Measurements from ENCODE around the gene GUCD1. TPM values are rescaled to one million over a fixed set of nuclear protein-coding genes. Genes with fewer than 3 reads are reported as not detected.

GUCD1 gene
- total and polyA plus RNA-seq, 9 of the 15 experiments (the other 6 are each of a cell fraction or from before 2014, with no cell fraction given), result 31.5 to 67.8 (median 50.3) TPM

DNA sequence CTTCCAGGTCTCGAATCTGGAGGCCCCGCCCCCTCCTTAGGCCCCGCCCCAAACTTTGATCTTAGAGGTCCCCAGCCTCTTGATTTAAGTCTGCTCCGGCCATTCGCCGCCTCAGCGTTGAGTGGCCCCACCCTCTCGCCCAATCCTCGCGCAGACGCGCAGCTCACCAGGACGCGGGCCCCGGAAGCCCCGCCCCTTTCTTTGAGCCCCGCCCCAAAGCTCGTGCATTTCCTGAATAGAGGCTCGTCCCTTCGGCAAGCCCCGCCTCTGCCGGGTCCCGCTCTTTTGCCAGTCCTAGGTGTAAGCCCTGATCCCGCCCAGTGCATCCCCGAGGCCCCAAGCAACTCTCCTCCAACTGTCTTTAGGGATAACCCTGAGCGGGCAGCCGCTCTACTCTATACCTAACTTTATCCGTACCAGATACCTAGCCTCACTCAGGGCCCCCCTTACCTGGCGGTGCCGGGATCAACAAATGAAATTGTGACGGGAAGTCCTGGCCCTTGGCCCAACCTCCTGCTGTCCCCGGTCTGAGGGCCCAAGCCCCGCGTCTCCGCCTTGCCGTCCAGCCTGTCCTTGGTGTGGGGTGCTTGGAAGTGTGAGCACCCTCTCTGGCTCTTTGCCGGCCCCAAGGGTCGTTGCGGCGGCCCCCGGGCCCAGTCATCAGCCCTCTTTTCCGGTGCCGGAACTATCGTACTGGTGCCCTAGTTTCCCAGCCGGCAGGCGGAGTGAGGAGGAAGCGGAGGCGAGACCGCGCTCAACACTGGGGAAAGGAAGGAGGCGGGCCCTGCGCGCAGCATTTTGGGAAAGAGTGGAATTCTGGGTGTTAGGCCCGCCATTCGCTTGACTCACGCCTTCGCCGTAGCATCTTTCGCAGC lies 464 bp upstream of the GUCD1 start, which contains the start of gene SNRPD3 (continued):
- TF ChIP-seq, protein P1, sequence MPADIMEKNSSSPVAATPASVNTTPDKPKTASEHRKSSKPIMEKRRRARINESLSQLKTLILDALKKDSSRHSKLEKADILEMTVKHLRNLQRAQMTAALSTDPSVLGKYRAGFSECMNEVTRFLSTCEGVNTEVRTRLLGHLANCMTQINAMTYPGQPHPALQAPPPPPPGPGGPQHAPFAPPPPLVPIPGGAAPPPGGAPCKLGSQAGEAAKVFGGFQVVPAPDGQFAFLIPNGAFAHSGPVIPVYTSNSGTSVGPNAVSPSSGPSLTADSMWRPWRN (IDR thresholded peaks at IDR 0.05; ENCODE audit: low read depth), result no peak
- TF ChIP-seq ZNF445 (CRISPR knock-in tag; IDR thresholded peaks at IDR 0.05; ENCODE audit: low read depth), result no peak
- TF ChIP-seq ZNF436 (CRISPR knock-in tag; IDR thresholded peaks at IDR 0.05), result no peak
- no peak for TF ChIP-seq TCF3 (CRISPR knock-in tag; IDR thresholded peaks at IDR 0.05)
- TF ChIP-seq, protein P2, sequence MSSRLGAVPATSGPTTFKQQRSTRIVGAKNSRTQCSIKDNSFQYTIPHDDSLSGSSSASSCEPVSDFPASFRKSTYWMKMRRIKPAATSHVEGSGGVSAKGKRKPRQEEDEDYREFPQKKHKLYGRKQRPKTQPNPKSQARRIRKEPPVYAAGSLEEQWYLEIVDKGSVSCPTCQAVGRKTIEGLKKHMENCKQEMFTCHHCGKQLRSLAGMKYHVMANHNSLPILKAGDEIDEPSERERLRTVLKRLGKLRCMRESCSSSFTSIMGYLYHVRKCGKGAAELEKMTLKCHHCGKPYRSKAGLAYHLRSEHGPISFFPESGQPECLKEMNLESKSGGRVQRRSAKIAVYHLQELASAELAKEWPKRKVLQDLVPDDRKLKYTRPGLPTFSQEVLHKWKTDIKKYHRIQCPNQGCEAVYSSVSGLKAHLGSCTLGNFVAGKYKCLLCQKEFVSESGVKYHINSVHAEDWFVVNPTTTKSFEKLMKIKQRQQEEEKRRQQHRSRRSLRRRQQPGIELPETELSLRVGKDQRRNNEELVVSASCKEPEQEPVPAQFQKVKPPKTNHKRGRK (tag; IDR thresholded peaks at IDR 0.05), result no peak
- no peak for TF ChIP-seq ZNF282 (CRISPR knock-in tag; IDR thresholded peaks at IDR 0.05)
- TF ChIP-seq, protein P3, sequence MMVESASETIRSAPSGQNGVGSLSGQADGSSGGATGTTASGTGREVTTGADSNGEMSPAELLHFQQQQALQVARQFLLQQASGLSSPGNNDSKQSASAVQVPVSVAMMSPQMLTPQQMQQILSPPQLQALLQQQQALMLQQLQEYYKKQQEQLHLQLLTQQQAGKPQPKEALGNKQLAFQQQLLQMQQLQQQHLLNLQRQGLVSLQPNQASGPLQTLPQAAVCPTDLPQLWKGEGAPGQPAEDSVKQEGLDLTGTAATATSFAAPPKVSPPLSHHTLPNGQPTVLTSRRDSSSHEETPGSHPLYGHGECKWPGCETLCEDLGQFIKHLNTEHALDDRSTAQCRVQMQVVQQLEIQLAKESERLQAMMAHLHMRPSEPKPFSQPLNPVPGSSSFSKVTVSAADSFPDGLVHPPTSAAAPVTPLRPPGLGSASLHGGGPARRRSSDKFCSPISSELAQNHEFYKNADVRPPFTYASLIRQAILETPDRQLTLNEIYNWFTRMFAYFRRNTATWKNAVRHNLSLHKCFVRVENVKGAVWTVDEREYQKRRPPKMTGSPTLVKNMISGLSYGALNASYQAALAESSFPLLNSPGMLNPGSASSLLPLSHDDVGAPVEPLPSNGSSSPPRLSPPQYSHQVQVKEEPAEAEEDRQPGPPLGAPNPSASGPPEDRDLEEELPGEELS (CRISPR knock-in tag; IDR thresholded peaks at IDR 0.05; ENCODE audit: borderline replicate concordance), result no peak
- TF ChIP-seq, protein P4, sequence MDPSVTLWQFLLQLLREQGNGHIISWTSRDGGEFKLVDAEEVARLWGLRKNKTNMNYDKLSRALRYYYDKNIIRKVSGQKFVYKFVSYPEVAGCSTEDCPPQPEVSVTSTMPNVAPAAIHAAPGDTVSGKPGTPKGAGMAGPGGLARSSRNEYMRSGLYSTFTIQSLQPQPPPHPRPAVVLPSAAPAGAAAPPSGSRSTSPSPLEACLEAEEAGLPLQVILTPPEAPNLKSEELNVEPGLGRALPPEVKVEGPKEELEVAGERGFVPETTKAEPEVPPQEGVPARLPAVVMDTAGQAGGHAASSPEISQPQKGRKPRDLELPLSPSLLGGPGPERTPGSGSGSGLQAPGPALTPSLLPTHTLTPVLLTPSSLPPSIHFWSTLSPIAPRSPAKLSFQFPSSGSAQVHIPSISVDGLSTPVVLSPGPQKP (CRISPR knock-in tag; IDR thresholded peaks at IDR 0.05), result no peak
- TF ChIP-seq, protein P5, sequence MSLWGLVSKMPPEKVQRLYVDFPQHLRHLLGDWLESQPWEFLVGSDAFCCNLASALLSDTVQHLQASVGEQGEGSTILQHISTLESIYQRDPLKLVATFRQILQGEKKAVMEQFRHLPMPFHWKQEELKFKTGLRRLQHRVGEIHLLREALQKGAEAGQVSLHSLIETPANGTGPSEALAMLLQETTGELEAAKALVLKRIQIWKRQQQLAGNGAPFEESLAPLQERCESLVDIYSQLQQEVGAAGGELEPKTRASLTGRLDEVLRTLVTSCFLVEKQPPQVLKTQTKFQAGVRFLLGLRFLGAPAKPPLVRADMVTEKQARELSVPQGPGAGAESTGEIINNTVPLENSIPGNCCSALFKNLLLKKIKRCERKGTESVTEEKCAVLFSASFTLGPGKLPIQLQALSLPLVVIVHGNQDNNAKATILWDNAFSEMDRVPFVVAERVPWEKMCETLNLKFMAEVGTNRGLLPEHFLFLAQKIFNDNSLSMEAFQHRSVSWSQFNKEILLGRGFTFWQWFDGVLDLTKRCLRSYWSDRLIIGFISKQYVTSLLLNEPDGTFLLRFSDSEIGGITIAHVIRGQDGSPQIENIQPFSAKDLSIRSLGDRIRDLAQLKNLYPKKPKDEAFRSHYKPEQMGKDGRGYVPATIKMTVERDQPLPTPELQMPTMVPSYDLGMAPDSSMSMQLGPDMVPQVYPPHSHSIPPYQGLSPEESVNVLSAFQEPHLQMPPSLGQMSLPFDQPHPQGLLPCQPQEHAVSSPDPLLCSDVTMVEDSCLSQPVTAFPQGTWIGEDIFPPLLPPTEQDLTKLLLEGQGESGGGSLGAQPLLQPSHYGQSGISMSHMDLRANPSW (CRISPR knock-in tag; IDR thresholded peaks at IDR 0.05), result no peak
- TF ChIP-seq, protein P6, sequence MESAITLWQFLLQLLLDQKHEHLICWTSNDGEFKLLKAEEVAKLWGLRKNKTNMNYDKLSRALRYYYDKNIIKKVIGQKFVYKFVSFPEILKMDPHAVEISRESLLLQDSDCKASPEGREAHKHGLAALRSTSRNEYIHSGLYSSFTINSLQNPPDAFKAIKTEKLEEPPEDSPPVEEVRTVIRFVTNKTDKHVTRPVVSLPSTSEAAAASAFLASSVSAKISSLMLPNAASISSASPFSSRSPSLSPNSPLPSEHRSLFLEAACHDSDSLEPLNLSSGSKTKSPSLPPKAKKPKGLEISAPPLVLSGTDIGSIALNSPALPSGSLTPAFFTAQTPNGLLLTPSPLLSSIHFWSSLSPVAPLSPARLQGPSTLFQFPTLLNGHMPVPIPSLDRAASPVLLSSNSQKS (CRISPR knock-in tag; IDR thresholded peaks at IDR 0.05), result no peak
- TF ChIP-seq, protein P7, sequence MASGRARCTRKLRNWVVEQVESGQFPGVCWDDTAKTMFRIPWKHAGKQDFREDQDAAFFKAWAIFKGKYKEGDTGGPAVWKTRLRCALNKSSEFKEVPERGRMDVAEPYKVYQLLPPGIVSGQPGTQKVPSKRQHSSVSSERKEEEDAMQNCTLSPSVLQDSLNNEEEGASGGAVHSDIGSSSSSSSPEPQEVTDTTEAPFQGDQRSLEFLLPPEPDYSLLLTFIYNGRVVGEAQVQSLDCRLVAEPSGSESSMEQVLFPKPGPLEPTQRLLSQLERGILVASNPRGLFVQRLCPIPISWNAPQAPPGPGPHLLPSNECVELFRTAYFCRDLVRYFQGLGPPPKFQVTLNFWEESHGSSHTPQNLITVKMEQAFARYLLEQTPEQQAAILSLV (tag; IDR thresholded peaks at IDR 0.05), result no peak
- TF ChIP-seq SIN3B (IDR thresholded peaks at IDR 0.05; ENCODE audit: low read depth), result peak; percentile 91
- TF ChIP-seq, protein P8, sequence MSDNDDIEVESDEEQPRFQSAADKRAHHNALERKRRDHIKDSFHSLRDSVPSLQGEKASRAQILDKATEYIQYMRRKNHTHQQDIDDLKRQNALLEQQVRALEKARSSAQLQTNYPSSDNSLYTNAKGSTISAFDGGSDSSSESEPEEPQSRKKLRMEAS (CRISPR knock-in tag; IDR thresholded peaks at IDR 0.05), result peak; percentile 69
- peak; percentile 98 for TF ChIP-seq HNRNPLL (IDR thresholded peaks at IDR 0.05; ENCODE audit: low read depth, low read length, poor library complexity, severe bottlenecking)
